BE2C (cell line): ENCODE measurements around the gene TAF4.

Experiments used
- DNase-seq: peaks from one replicate; pipeline ENCODE4 v3.0.0-alpha.2; 2020
- H3K27me3 ChIP-seq: fragments of 250-450 bp; sonication (Bioruptor Pico); 2 replicates; pipeline ENCODE4 v1.5.1; 2020; ENCODE audit warnings: mild to moderate bottlenecking
- H3K36me3 ChIP-seq: fragments of 250-450 bp; sonication (Bioruptor Pico); 2 replicates; pipeline ENCODE4 v1.5.1; 2020; ENCODE audit warnings: mild to moderate bottlenecking
- H3K4me1 ChIP-seq: fragments of 250-450 bp; sonication (Bioruptor Pico); 2 replicates; pipeline ENCODE4 v1.5.1; 2020
- H3K4me3 ChIP-seq: 2 replicates; pipeline ENCODE4 v1.5.1; 2011; ENCODE audit warnings: low read depth, low read length
- H3K9me3 ChIP-seq: fragments of 250-450 bp; sonication (Bioruptor Pico); 2 replicates; pipeline ENCODE4 v1.5.1; 2020
- CTCF ChIP-seq: IDR thresholded peaks from 2 replicates; pipeline ENCODE4 v1.5.1; 2012; ENCODE audit warnings: mild to moderate bottlenecking, low read depth, low read length

The TAF4 gene

GRCh38 chr20:62002882-62003480 is 62.7 kb downstream of the TAF4 start:
- no peaks in the 10 kb centered on the region for H3K27me3 ChIP-seq
- no peak for TF ChIP-seq CTCF
- no peak overlapping the region for H3K4me3 ChIP-seq
- no peak for DNase-seq
- peaks cover 79% of the 10 kb centered on the region for H3K36me3 ChIP-seq
- no peaks in the 10 kb centered on the region for H3K9me3 ChIP-seq
- no peaks in the 10 kb centered on the region for H3K4me1 ChIP-seq

- Histone ChIP-seq H3K4me3 (no peak overlapping the region), H3K27me3 (no peaks in the 10 kb centered on the region), H3K4me1 (no peaks in the 10 kb centered on the region), H3K9me3 (no peaks in the 10 kb centered on the region), H3K36me3 (peaks cover 74% of the 10 kb centered on the region)
- TF ChIP-seq CTCF, result no peak
- DNase-seq, result no peak
Measured at GRCh38 chr20:62001178-62001715, 64.4 kb downstream of the TAF4 start.

GRCh38 chr20:61998343-61999121 is 67.1 kb downstream of the TAF4 start:
- no peak for TF ChIP-seq CTCF
- Histone ChIP-seq H3K27me3 (no peaks in the 10 kb centered on the region), H3K36me3 (peaks cover 76% of the 10 kb centered on the region), H3K4me3 (no peak overlapping the region), H3K4me1 (no peaks in the 10 kb centered on the region), H3K9me3 (no peaks in the 10 kb centered on the region)
- no peak for DNase-seq

GRCh38 chr20:61997891-61998290 is 67.8 kb downstream of the TAF4 start:
- Histone ChIP-seq H3K27me3 (no peaks in the 10 kb centered on the region), H3K9me3 (no peaks in the 10 kb centered on the region), H3K36me3 (peaks cover 76% of the 10 kb centered on the region), H3K4me3 (no peak overlapping the region), H3K4me1 (no peaks in the 10 kb centered on the region)
- DNase-seq, result no peak
- no peak for TF ChIP-seq CTCF

GRCh38 chr20:61997372-61997771 is 68.3 kb downstream of the TAF4 start:
- TF ChIP-seq CTCF, result no peak
- Histone ChIP-seq H3K4me1 (no peaks in the 10 kb centered on the region), H3K27me3 (no peaks in the 10 kb centered on the region), H3K9me3 (no peaks in the 10 kb centered on the region), H3K36me3 (peaks cover 76% of the 10 kb centered on the region), H3K4me3 (no peak overlapping the region)
- no peak for DNase-seq

GRCh38 chr20:61994546-61994945 is 71.1 kb downstream of the TAF4 start:
- Histone ChIP-seq H3K27me3 (no peaks in the 10 kb centered on the region), H3K9me3 (no peaks in the 10 kb centered on the region), H3K4me3 (no peak overlapping the region), H3K36me3 (peaks cover 73% of the 10 kb centered on the region), H3K4me1 (no peaks in the 10 kb centered on the region)
- no peak for TF ChIP-seq CTCF
- DNase-seq, result no peak
